H1 (cell line): Measurements from ENCODE around the gene ADGRB2. TPM values are rescaled to one million over a fixed set of nuclear protein-coding genes. Genes with fewer than 3 reads are reported as not detected.

Experiments
- CTCF ChIA-PET: fragments of 300-600 bp; sonication (Branson Sonifier 250); formaldehyde crosslinking; loops from one replicate; lab custom pipeline; 2021; ENCODE audit not compliant: partially characterized antibody; lab: Charles Lee
- POLR2A ChIA-PET: fragments of 300-600 bp; sonication (Branson Sonifier 250); formaldehyde crosslinking; loops from one replicate; lab custom pipeline; 2021; ENCODE audit warnings: inconsistent platforms; ENCODE audit not compliant: partially characterized antibody; lab: Charles Lee
- DNase-seq, 2 experiments: peaks; one replicate each; pipeline versions ENCODE4 v3.0.0 to v3.0.0-alpha.2; 2010 to 2022; ENCODE audit warnings: low spot score in 2 of 2, low read depth in 1 of 2, mixed read lengths in 1 of 2
- FAIRE-seq: peaks from 2 replicates; lab custom pipeline; 2011; peaks lifted over from hg19 to GRCh38; lab: Jason Lieb, UNC
- H2AFZ ChIP-seq: 2 replicates; pipeline ENCODE4 v1.8.1; 2012; ENCODE audit warnings: low read length, inconsistent platforms
- H2AK5ac ChIP-seq: 2 replicates; pipeline ENCODE4 v1.6.1; 2013; ENCODE audit warnings: low read depth, low read length
- H2BK120ac ChIP-seq: replicated peaks from 2 replicates; pipeline ENCODE3; 2013; ENCODE audit warnings: low read depth, low read length, inconsistent platforms
- H2BK12ac ChIP-seq: 2 replicates; pipeline ENCODE4 v1.6.1; 2013; ENCODE audit warnings: low read depth, low read length
- H2BK15ac ChIP-seq: 2 replicates; pipeline ENCODE4 v1.6.1; 2013; ENCODE audit warnings: low read length
- H2BK20ac ChIP-seq: 2 replicates; pipeline ENCODE4 v1.6.1; 2013; ENCODE audit warnings: low read length
- H2BK5ac ChIP-seq: 2 replicates; pipeline ENCODE4 v1.6.1; 2013; ENCODE audit warnings: low read depth, low read length
- H3K14ac ChIP-seq: 2 replicates; pipeline ENCODE4 v1.6.1; 2013; ENCODE audit warnings: inconsistent platforms; ENCODE audit not compliant: insufficient read length
- H3K18ac ChIP-seq: 2 replicates; pipeline ENCODE4 v1.6.1; 2013; ENCODE audit warnings: low read length; ENCODE audit errors: extremely low read depth
- H3K23ac ChIP-seq: 2 replicates; pipeline ENCODE4 v1.6.1; 2013; ENCODE audit warnings: inconsistent platforms; ENCODE audit not compliant: insufficient read length
- H3K23me2 ChIP-seq: 2 replicates; pipeline ENCODE4 v1.6.1; 2013; ENCODE audit warnings: low read depth, low read length
- H3K27ac ChIP-seq: 2 replicates; pipeline ENCODE4 v1.6.1; 2011; ENCODE audit warnings: low read depth, low read length, inconsistent platforms
- H3K27me3 ChIP-seq, 4 experiments: replicated peaks in 1 of 4; 1 replicate in 1 of 4; 2 replicates in 3 of 4; pipeline versions ENCODE4 v1.6.1 to v1.8.1; 2011 to 2013; ENCODE audit warnings: low read length in 3 of 4, mild to moderate bottlenecking in 3 of 4, inconsistent platforms in 2 of 4, mixed read lengths in 2 of 4, moderate library complexity in 1 of 4; ENCODE audit not compliant: control insufficient read depth in 3 of 4, insufficient read depth in 3 of 4; ENCODE audit errors: extremely low read depth in 1 of 4
- H3K36me3 ChIP-seq, 4 experiments: 2 replicates each; pipeline versions ENCODE4 v1.6.1 to v1.8.1; 2011 to 2013; ENCODE audit warnings: mild to moderate bottlenecking in 4 of 4, low read length in 3 of 4, moderate library complexity in 2 of 4, control low read depth in 1 of 4, inconsistent platforms in 1 of 4; ENCODE audit not compliant: insufficient read depth in 4 of 4, control insufficient read depth in 2 of 4
- H3K4ac ChIP-seq: replicated peaks from 2 replicates; pipeline ENCODE3; 2013; ENCODE audit warnings: low read length, low read depth, mixed read lengths, inconsistent platforms; ENCODE audit not compliant: insufficient read length
- H3K4me1 ChIP-seq, 4 experiments: replicated peaks in 1 of 4; 1 replicate in 1 of 4; 2 replicates in 3 of 4; pipeline versions ENCODE4 v1.6.1 to v1.8.1; 2011 to 2013; ENCODE audit warnings: low read length in 3 of 4, inconsistent platforms in 2 of 4, mixed read lengths in 1 of 4; ENCODE audit not compliant: insufficient read depth in 4 of 4, control insufficient read depth in 3 of 4
- H3K4me2 ChIP-seq, 2 experiments: 2 replicates each; pipeline versions ENCODE4 v1.6.1 to v1.8.1; 2011 to 2013; ENCODE audit warnings: low read depth in 2 of 2, low read length in 2 of 2, control low read depth in 1 of 2, inconsistent platforms in 1 of 2, mild to moderate bottlenecking in 1 of 2; ENCODE audit not compliant: insufficient read depth in 1 of 2
- H3K4me3 ChIP-seq, 4 experiments: fragments of 200-600, 300-600 bp in 1 of 4; sonication (generic), shearing (Covaris generic), sonication (Bioruptor Twin) in 1 of 4; 2 replicates each; pipeline versions ENCODE4 v1.5.1 to v1.8.1; 2011 to 2016; ENCODE audit warnings: low read length in 4 of 4, low read depth in 3 of 4, control low read depth in 2 of 4, inconsistent platforms in 2 of 4, mild to moderate bottlenecking in 2 of 4, mixed read lengths in 1 of 4, moderate library complexity in 1 of 4; ENCODE audit not compliant: insufficient read depth in 2 of 4; ENCODE audit errors: extremely low read depth in 1 of 4
- H3K56ac ChIP-seq: replicated peaks from 2 replicates; pipeline ENCODE3; 2013; ENCODE audit warnings: low read depth, mild to moderate bottlenecking, mixed read lengths, low read length, inconsistent platforms; ENCODE audit not compliant: insufficient read length
- H3K79me1 ChIP-seq: 2 replicates; pipeline ENCODE4 v1.6.1; 2013; ENCODE audit warnings: low read depth, low read length, control low read depth
- H3K79me2 ChIP-seq, 2 experiments: 2 replicates each; pipeline versions ENCODE4 v1.6.1 to v1.8.1; 2012 to 2013; ENCODE audit warnings: low read length in 2 of 2, mild to moderate bottlenecking in 2 of 2, inconsistent platforms in 1 of 2; ENCODE audit not compliant: insufficient read depth in 2 of 2, control insufficient read depth in 1 of 2
- H3K9ac ChIP-seq, 4 experiments: replicated peaks in 1 of 4; 1 replicate in 1 of 4; 2 replicates in 3 of 4; pipeline versions ENCODE4 v1.6.1 to v1.8.1; 2011 to 2013; ENCODE audit warnings: low read depth in 3 of 4, low read length in 3 of 4, control low read depth in 2 of 4, mild to moderate bottlenecking in 2 of 4, moderate library complexity in 2 of 4, inconsistent platforms in 1 of 4; ENCODE audit errors: extremely low read depth in 1 of 4
- H3K9me3 ChIP-seq, 2 experiments: 2 replicates each; pipeline versions ENCODE4 v1.6.1 to v1.8.1; 2012 to 2013; ENCODE audit warnings: mild to moderate bottlenecking in 2 of 2, moderate library complexity in 2 of 2, control low read depth in 1 of 2, inconsistent platforms in 1 of 2, low read depth in 1 of 2, low read length in 1 of 2, mixed read lengths in 1 of 2; ENCODE audit not compliant: insufficient read depth in 2 of 2
- H4K20me1 ChIP-seq, 2 experiments: replicated peaks in 1 of 2; 2 replicates each; pipeline versions ENCODE3 to v1.8.1; 2011 to 2013; ENCODE audit warnings: inconsistent platforms in 2 of 2, low read length in 2 of 2, mild to moderate bottlenecking in 1 of 2; ENCODE audit not compliant: insufficient read depth in 2 of 2, control insufficient read depth in 1 of 2
- H4K5ac ChIP-seq: 2 replicates; pipeline ENCODE4 v1.6.1; 2013; ENCODE audit warnings: low read length, low read depth, mixed read lengths, inconsistent platforms; ENCODE audit not compliant: insufficient read length
- H4K8ac ChIP-seq: 2 replicates; pipeline ENCODE4 v1.8.0; 2013; ENCODE audit warnings: mild to moderate bottlenecking, moderate library complexity, low read length, inconsistent platforms; ENCODE audit not compliant: insufficient read depth; ENCODE audit errors: extremely low read depth
- H4K91ac ChIP-seq: replicated peaks from 2 replicates; pipeline ENCODE3; 2013; ENCODE audit warnings: low read length, mixed read lengths, inconsistent platforms; ENCODE audit not compliant: insufficient read length
- EP300 ChIP-seq, 2 experiments: IDR thresholded peaks; 1 replicate in 1 of 2; 2 replicates in 1 of 2; pipeline ENCODE4 v1.6.1; 2011 to 2012; ENCODE audit warnings: low read depth in 2 of 2, low read length in 2 of 2, mild to moderate bottlenecking in 2 of 2, borderline replicate concordance in 1 of 2, inconsistent platforms in 1 of 2, moderate library complexity in 1 of 2
- EZH2 ChIP-seq: fragments of 200-600 bp; sonication (generic); IDR thresholded peaks from 2 replicates; pipeline ENCODE4 v1.7.1; 2012; ENCODE audit warnings: low read depth, mild to moderate bottlenecking, moderate library complexity, low read length, inconsistent platforms; ENCODE audit not compliant: severe bottlenecking
- GABPA ChIP-seq: IDR thresholded peaks from 2 replicates; pipeline ENCODE4 v1.6.1; 2011; ENCODE audit warnings: mild to moderate bottlenecking, low read length, moderate library complexity, borderline replicate concordance; ENCODE audit not compliant: insufficient read depth
- NANOG ChIP-seq: IDR thresholded peaks from 2 replicates; pipeline ENCODE4 v1.6.1; 2011; ENCODE audit warnings: low read length, low read depth, mild to moderate bottlenecking, inconsistent platforms; ENCODE audit not compliant: insufficient read depth, poor library complexity, severe bottlenecking
- RNF2 ChIP-seq: fragments of 200-900, 300-1000 bp; sonication (generic); IDR thresholded peaks from 2 replicates; pipeline ENCODE4 v1.7.1; 2016; ENCODE audit warnings: borderline replicate concordance, low read depth, mild to moderate bottlenecking, antibody characterized with exemption, low read length; ENCODE audit not compliant: poor library complexity, severe bottlenecking; ENCODE audit errors: missing control alignments
- YY1 ChIP-seq: IDR thresholded peaks from 2 replicates; pipeline ENCODE4 v1.6.1; 2011; ENCODE audit warnings: low read depth, mild to moderate bottlenecking, low read length
- WGBS, 2 experiments: shearing (Covaris generic) in 1 of 2; methylation state at CpG; one replicate each; pipeline versions ENCODE4 v1.1.6 to v1.1.7; 2013 to 2015; ENCODE audit warnings: low lambda C conversion rate in 2 of 2, mixed read lengths in 2 of 2, inconsistent platforms in 1 of 2, low coverage in 1 of 2, missing lambda C conversion rate in 1 of 2; ENCODE audit not compliant: insufficient replicate concordance in 2 of 2, insufficient coverage in 1 of 2, insufficient read length in 1 of 2; ENCODE audit errors: extremely low coverage in 1 of 2, missing lambda C conversion rate in 1 of 2; 5-methylcytosine and 5-hydroxymethylcytosine counted together
- polyA plus RNA-seq, 7 experiments: library from polyadenylated mRNA; depleted of rRNA in 3 of 7; stranded (reverse) in 5 of 7; unstranded in 2 of 7; fragments of >200 nt in 5 of 7; fragments of 200-250 nt in 2 of 7; gene quantifications; 1 replicate in 5 of 7; 2 replicates in 1 of 7; 4 replicates in 1 of 7; pipeline versions ENCODE4 v1.2.1 to v1.2.3, GENCODE V29; 2011 to 2013; ENCODE audit warnings: missing spikeins in 2 of 7, mixed read lengths in 2 of 7
- total RNA-seq: library from RNA; stranded (reverse); fragmentation: NEBNext Ultra II Directional; extraction: Animal tissue kit (Norgen Biotek cat#: 25700); gene quantifications from 2 replicates; pipeline ENCODE4 v1.2.1, GENCODE V29; 2021

The ADGRB2 gene
- total and polyA plus RNA-seq, 2 of the 8 experiments (the other 6 are each of a cell fraction or from before 2014, with no cell fraction given): 15.6 to 26.2 TPM

DNA sequence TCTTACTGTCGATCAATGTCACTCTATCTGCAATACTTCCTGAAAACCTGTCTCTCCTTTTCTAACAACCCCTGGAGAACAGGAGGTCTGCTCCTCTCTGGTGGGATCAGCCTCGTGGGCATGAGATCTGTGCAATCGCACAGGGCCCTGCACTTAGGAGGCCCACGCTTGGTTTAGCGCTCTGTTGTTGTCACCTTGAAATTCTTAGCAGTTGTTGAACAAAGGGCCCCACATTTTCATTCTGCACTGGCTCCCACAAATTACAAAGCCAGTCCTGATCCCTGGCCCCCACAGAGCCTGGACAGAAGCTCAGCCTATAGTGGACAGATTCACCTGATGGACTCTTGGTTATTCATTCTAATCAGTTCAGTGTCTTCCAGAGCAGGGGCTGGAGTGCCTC, 33.1 kb upstream of the ADGRB2 start:
- peaks cover 0 to 3% (median 0%) of the 10 kb centered on the region in 4 experiments; a peak in 2 of 7 replicates for H3K27me3 ChIP-seq
- no peaks in the 10 kb centered on the region for H3K36me3 ChIP-seq
- H3K4ac ChIP-seq: no peak overlapping the region
- no peaks in the 10 kb centered on the region for H3K79me1 ChIP-seq
- H4K20me1 ChIP-seq: no peaks in the 10 kb centered on the region
- no peak overlapping the region for H4K8ac ChIP-seq
- H2BK5ac ChIP-seq: no peak overlapping the region
- no peak overlapping the region for H2BK120ac ChIP-seq
- H2BK12ac ChIP-seq: no peak overlapping the region
- no peak overlapping the region for H3K14ac ChIP-seq
- H3K27ac ChIP-seq: no peak overlapping the region
- H2AK5ac ChIP-seq: no peak overlapping the region
- H3K23me2 ChIP-seq: no peaks in the 10 kb centered on the region; the same call in 1 of the 2 replicates
- WGBS, 2 experiments: 88% methylated on average over 5 of the region's 5 CpGs; no CpG with 5 or more reads in 1 of the 2 experiments
- no peak overlapping the region for H3K9ac ChIP-seq
- no peak overlapping the region for H3K18ac ChIP-seq
- H4K5ac ChIP-seq: no peak overlapping the region
- no peak overlapping the region for H2BK15ac ChIP-seq
- no peak overlapping the region for H4K91ac ChIP-seq
- no peak overlapping the region for H2BK20ac ChIP-seq
- no peak overlapping the region for H3K23ac ChIP-seq
- POLR2A ChIA-PET: no interaction called here
- TF ChIP-seq RNF2 (no peak), NANOG (no peak), EP300 (IDR thresholded peaks at IDR 0.05; ENCODE audit: borderline replicate concordance in 1 of 2, low read depth in 2 of 2, low read length in 2 of 2) (no peak), GABPA (no peak), YY1 (no peak), EZH2 (no peak)
- no peaks in the 10 kb centered on the region for H3K79me2 ChIP-seq
- no peak overlapping the region for H2AFZ ChIP-seq
- no peaks in the 10 kb centered on the region for H3K9me3 ChIP-seq
- no peak overlapping the region for H3K56ac ChIP-seq
- peaks cover 0 to 16% (median 8%) of the 10 kb centered on the region in 4 experiments; a peak in 5 of 7 replicates for H3K4me1 ChIP-seq
- no peak overlapping the region for H3K4me2 ChIP-seq
- H3K4me3 ChIP-seq: no peak overlapping the region
- CTCF ChIA-PET: interaction anchor here (0.7 to 5.5 kb wide), 6 partner anchors 7 to 213 kb away, joined by 3 to 44 read pairs (median 4); no protein-coding TSS in a partner anchor
- FAIRE-seq: no peak
- DNase-seq: no peak
